K562 (cell line): ENCODE results near the gene PRICKLE2.

Source experiments
- CBX1 ChIP-seq: sonication (generic); IDR thresholded peaks from 2 replicates; pipeline ENCODE4 v1.6.1; 2016; ENCODE audit warnings: antibody characterized with exemption, low read depth, mild to moderate bottlenecking
- ELK1 ChIP-seq: sonication (generic); formaldehyde crosslinking; IDR thresholded peaks from 2 replicates; pipeline ENCODE4 v1.8.1; 2022; ENCODE audit warnings: missing genetic modification reagents
- GABPA ChIP-seq: fragments of 200-800 bp; sonication (Bioruptor generic); conservative IDR thresholded peaks from 2 replicates; pipeline ENCODE4 v1.6.1; 2016; ENCODE audit warnings: low read depth, missing genetic modification characterization, missing compliant biosample characterization
- MTF1 ChIP-seq: fragments of 250-450 bp; sonication (Bioruptor Pico); IDR thresholded peaks from 2 replicates; pipeline ENCODE4 v1.9.0; 2021; ENCODE audit warnings: moderate library complexity, mild to moderate bottlenecking, inconsistent platforms, borderline replicate concordance
- NR3C1 ChIP-seq: sonication (generic); formaldehyde crosslinking; IDR thresholded peaks from 2 replicates; pipeline ENCODE4 v1.8.1; 2022; ENCODE audit warnings: missing genetic modification reagents
- POLR2A ChIP-seq: fragments of 450-650 bp; conservative IDR thresholded peaks from 2 replicates; pipeline ENCODE4 v1.6.1; 2016
- POLR2AphosphoS5 ChIP-seq: IDR thresholded peaks from 2 replicates; pipeline ENCODE4 v1.6.1; 2011; ENCODE audit warnings: mild to moderate bottlenecking, low read depth, low read length, moderate library complexity; ENCODE audit not compliant: control insufficient read depth, insufficient read depth
- PPARD ChIP-seq: fragments of 250-450 bp; sonication (Bioruptor Pico); IDR thresholded peaks from 2 replicates; pipeline ENCODE4 v1.8.0; 2022; ENCODE audit warnings: inconsistent platforms, mild to moderate bottlenecking, moderate library complexity
- SIX5 ChIP-seq, 2 experiments: IDR thresholded peaks; 2 replicates each; pipeline ENCODE4 v1.6.1; 2011; ENCODE audit warnings: low read length in 2 of 2, borderline replicate concordance in 1 of 2, low read depth in 1 of 2, mild to moderate bottlenecking in 1 of 2, moderate library complexity in 1 of 2; ENCODE audit not compliant: insufficient read depth in 1 of 2
- SMC3 ChIP-seq: conservative IDR thresholded peaks from 2 replicates; pipeline ENCODE4 v1.6.1; 2011; ENCODE audit warnings: low read depth, low read length, improper control_type of control experiment; ENCODE audit not compliant: insufficient read depth
- SREBF1 ChIP-seq: fragments of 150-350 bp; IDR thresholded peaks from 2 replicates; pipeline ENCODE4 v1.6.1; 2014; ENCODE audit warnings: antibody characterized with exemption, low read depth, low read length, borderline replicate concordance
- ZBTB49 ChIP-seq: sonication (generic); formaldehyde crosslinking; IDR thresholded peaks from 2 replicates; pipeline ENCODE4 v1.8.0; 2022; ENCODE audit warnings: missing genetic modification reagents, mild to moderate bottlenecking, borderline replicate concordance
- ZNF184 ChIP-seq: sonication (generic); formaldehyde crosslinking; IDR thresholded peaks from 2 replicates; pipeline ENCODE4 v1.5.0; 2020; ENCODE audit warnings: missing genetic modification reagents
- TF ChIP-seq, protein P1 (sequence below), 3 experiments: IDR thresholded peaks in 2 of 3; conservative IDR thresholded peaks in 1 of 3; 2 replicates each; pipeline ENCODE4 v1.5.1; 2011 to 2012; ENCODE audit warnings: low read length in 3 of 3, mild to moderate bottlenecking in 3 of 3, control low read depth in 2 of 3, improper control_type of control experiment in 1 of 3, inconsistent platforms in 1 of 3, low read depth in 1 of 3, mixed read lengths in 1 of 3, moderate library complexity in 1 of 3; ENCODE audit not compliant: insufficient read depth in 2 of 3

DNA sequence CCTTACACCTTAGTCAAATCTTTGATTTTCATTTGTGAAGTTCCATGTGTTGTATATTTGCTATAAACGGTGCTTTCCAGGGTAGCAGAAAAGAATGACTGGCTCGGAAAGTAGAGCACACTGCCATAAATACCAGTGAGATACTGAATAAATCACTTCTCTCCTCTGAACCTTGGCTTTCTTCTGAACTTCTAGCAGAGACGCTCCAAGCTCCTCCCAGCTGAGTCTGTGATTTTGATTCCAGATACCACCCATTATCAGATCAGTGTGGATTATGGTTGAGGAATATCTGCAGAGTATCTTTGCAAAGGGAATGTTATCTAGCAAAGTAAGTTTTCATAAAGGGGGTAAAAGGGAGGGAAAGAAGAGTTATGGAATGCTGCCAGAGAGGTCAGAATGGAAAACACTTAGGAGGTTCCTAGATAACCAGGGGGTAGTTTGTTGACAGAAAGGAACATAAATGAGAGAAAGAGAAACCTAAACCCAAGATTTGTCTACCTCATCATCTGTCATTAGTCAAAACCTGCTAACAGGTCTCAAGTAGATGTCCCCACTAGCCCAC lies 103.4 kb downstream of the PRICKLE2 start:
- TF ChIP-seq NR3C1 (CRISPR knock-in tag), result no peak
- TF ChIP-seq POLR2AphosphoS5, result no peak
- TF ChIP-seq, protein P1, sequence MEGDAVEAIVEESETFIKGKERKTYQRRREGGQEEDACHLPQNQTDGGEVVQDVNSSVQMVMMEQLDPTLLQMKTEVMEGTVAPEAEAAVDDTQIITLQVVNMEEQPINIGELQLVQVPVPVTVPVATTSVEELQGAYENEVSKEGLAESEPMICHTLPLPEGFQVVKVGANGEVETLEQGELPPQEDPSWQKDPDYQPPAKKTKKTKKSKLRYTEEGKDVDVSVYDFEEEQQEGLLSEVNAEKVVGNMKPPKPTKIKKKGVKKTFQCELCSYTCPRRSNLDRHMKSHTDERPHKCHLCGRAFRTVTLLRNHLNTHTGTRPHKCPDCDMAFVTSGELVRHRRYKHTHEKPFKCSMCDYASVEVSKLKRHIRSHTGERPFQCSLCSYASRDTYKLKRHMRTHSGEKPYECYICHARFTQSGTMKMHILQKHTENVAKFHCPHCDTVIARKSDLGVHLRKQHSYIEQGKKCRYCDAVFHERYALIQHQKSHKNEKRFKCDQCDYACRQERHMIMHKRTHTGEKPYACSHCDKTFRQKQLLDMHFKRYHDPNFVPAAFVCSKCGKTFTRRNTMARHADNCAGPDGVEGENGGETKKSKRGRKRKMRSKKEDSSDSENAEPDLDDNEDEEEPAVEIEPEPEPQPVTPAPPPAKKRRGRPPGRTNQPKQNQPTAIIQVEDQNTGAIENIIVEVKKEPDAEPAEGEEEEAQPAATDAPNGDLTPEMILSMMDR (IDR thresholded peaks at IDR 0.05 in 2 of 3, conservative IDR thresholded peaks at IDR 0.05 in 1 of 3; ENCODE audit: insufficient read depth in 2 of 3, low read depth in 1 of 3, low read length in 3 of 3), result no peak
- no peak for TF ChIP-seq ELK1
- no peak for TF ChIP-seq POLR2A
- TF ChIP-seq PPARD (CRISPR knock-in tag), result no peak
- no peak for TF ChIP-seq SREBF1
- no peak for TF ChIP-seq GABPA
- no peak for TF ChIP-seq SMC3
- TF ChIP-seq MTF1 (CRISPR knock-in tag), result no peak
- no peak for TF ChIP-seq SIX5 (IDR thresholded peaks at IDR 0.05; ENCODE audit: borderline replicate concordance in 1 of 2, insufficient read depth in 1 of 2, low read depth in 1 of 2, low read length in 2 of 2)
- TF ChIP-seq ZNF184 (CRISPR knock-in tag), result no peak
- no peak for TF ChIP-seq CBX1
- TF ChIP-seq ZBTB49 (CRISPR knock-in tag), result no peak
